Stimulated activated CD4-positive, alpha-beta T cell treated with anti-CD3 and anti-CD28 coated beads, Interleukin-1b, Interleukin-23, amount 100 ng/mL, for 1 hour (primary cell): ENCODE data around the gene RPL13A.

Experiments used
- DNase-seq, 2 donors: peaks; one replicate each; pipeline ENCODE4 v3.0.0-alpha.2; 2020; ENCODE audit warnings: low read depth in 2 of 2

The RPL13A gene

GRCh38 chr19:49506575-49507105 is 19.2 kb downstream of the RPL13A start:
- peak; percentile 60 to 63 for DNase-seq

DNA sequence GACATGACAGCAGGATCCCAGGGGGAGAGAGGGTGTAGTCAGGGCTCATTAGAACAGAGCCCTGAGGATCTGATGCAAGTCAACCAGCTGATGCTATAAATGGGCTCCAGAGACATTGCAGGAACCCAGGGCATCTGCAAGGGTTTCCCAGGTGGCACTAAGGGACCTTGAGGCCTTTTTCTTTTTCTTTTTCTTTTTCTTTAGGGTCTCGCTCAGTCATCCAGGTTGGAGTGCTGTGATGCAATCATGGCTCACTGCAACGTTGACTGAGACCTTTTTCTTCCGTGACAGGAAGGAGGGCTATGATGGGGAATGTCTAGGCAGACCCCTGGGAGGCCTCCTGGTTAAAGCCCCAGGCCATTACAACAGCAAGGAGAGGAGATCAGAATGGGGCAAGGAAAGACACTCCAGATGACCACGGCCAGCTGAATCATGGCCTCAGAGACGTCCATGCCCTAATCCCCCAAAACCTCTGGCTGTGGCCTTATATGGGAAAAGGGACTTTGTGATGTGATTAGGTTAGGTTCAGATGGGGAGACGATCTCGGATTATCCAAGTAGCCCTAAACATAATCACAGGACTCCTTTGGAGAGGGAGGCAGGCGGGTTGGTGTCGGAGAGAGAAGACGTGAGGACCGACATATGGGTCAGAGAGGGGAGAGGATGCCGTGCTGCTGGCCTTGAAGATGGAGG is 20.5 kb downstream of the RPL13A start:
- DNase-seq, result no peak

GRCh38 chr19:49512970-49513745 is 25.8 kb downstream of the RPL13A start:
- no peak for DNase-seq

DNA sequence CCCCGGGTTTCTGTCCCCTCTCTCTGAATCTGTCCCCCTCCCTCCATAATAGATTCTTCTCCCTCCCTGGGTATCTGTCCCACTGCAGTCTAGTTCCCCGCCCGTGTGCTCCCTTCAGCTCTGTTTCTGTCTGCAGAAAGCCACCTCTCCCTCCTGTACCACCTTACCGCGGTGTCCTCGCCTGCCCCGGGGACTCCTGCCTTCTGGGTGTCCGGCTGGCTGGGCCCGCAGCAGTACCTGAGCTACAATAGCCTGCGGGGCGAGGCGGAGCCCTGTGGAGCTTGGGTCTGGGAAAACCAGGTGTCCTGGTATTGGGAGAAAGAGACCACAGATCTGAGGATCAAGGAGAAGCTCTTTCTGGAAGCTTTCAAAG is 26.3 kb downstream of the RPL13A start:
- DNase-seq, result no peak

GRCh38 chr19:49514151-49514550 is 26.7 kb downstream of the RPL13A start:
- no peak for DNase-seq

DNA sequence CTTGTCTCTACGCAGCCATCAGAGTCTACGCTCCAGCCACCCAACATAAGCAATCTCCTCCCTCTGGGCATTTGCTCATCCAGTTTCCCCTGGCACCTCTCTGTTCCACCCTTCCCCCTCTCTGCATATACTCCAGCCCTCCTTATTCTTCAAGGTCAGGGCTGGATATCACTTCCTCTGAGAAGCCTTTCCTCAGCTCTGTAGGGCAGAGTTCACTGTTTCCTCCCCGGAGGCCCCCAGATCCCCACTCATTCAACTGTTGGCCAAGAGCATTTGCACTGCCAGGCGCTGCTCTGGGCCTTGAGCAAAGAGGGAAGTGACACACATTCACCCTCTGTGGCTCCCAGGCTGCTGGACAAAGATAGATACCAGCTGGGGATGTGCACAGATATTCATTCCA is 28.4 kb downstream of the RPL13A start:
- DNase-seq, result no peak

GRCh38 chr19:49518033-49518432 is 30.6 kb downstream of the RPL13A start:
- no peak for DNase-seq

DNA sequence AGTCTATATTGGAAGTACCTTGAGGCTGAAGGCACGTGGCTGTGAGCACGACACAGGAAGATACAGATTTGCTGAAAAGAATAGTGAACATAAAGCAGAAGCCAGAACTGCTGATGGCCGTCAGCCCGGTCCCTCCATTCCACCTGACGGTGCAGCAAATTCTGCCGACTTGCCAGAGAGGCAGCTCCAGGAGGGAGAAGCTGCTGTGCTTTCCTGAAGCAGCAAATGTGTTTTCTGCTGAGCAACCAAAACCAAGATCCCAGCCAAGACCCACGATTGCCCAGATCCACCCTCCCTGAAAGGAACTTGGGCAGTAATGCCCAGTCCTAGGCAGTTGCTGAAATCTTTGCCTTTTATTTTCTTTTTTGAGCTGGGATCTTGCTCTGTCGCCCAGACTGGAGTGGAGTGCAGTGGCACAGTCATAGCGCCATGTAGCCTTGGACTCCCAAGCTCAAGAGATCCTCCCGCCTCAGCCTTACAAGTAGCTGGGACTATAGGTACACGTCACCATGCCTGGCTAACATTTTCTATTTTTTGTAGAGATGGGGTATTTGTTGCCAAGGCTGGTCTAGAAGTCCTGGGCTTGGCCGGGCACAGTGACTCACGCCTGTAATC is 33.4 kb downstream of the RPL13A start:
- DNase-seq, result no peak

DNA sequence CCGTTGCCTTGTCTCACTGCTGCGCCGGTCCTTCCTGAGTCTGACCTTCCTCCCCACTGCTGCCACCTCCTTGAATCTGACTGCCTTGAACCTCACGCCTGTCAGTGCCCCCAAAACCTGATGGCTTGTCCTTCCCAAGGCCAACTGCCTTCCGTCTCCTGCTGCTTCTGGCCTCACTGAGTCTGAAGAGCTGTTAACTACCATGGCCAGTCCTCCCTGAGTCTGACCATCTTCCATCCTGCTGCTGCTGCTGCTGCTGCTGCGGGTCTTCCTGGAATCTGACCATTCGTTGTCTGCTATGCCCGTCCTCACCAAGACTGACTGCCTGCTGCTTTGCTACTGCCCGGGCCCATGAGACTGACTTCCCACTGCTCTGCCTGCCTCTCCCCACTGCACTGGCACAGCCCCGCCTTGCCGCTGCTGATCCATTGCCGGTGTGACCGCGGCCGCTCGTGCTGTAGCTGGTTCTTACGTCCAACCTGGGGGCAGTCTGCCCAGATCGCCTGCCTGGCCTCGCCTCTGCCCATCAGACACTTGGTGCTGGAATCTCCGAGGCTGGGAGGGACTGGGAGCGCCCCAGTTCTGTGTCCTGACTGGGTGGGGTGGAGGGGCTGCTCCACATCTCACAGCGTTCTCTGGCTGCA is 37.5 kb downstream of the RPL13A start:
- DNase-seq, result no peak

GRCh38 chr19:49528211-49528771 is 40.9 kb downstream of the RPL13A start:
- no peak for DNase-seq

GRCh38 chr19:49530708-49531107 is 43.3 kb downstream of the RPL13A start:
- DNase-seq, result no peak

- peak; percentile 57 to 83 for DNase-seq
These were observed 46.4 kb downstream of the RPL13A start for GRCh38 chr19:49533551-49534488.

GRCh38 chr19:49534632-49535385 is 47.4 kb downstream of the RPL13A start:
- DNase-seq, result no peak

DNA sequence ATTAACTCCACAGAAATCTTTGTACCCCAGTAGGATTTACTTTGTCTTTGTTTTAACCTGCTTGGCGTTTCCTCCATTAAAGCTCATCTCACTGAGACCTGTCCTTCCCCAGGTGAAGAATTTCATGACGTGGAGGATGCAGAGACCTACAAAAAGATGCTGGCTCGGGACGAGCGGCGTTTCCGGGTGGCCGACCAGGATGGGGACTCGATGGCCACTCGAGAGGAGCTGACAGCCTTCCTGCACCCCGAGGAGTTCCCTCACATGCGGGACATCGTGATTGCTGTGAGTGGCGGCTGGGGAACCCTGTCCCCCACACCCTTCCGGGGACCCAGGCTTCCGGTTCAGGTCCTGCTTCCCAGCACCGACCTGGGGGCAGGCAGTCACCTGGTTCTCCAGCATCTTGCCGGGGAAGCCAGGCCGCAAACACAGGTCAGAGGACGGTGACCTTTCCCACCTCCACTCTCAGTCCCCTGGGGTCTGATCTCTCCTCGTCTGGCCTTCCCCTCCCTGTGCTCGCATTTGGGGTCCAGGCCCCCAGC is 49.6 kb downstream of the RPL13A start:
- DNase-seq, result no peak

DNA sequence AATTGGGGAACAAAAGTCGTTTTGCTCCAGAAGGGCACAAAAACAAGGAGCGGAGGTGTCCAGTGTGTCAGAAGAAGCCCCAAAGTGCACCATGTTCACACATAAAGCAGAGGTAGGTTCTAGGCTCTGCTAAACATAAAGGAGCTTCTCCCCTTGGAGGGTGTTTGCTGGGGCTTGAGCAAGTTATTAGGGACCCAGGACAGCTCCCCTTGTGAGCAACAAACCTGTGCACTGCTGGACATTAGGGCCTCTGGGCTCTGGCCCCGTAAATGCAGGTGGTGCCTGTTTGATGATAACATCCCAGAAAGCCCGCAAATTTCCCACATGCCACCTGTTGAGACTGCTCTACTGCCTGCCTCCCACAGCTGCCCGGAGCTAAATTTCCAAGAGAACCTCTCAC is 51.2 kb downstream of the RPL13A start:
- DNase-seq, result no peak

DNA sequence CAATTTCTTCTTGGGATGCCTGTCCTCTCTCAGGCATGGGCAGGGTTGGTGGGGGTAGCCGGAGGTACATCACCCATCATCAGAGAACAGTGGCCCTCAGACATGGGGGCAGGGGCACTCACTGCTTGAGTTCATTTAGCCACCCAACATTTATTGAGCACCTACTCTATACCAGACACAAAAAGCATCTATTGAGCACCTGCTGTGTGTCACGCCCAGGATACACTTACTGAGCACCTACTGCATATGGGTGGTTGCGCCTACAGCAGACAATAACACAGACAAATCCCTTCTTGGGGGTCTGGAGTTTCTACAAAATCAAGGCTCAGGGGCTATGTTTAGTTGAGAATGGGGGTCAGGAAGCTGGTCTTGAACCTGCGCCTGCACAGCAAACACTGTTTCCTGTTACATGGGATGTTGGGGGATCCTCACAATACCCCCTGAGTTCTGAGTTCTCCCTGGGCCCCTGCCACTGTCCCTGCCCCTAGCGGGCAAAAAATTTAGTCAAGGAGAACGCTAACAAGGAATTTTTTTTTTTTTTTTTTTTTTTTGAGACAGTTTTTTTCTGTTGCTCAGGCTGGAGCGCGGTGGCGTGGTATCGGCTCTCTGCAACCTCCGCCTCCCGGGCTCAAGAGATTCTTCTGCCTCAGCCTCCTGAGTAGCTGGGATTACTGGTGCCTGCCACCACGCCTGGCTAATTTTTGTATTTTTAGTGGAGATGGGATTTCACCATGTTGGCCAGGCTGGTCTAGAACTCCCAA is 52.0 kb downstream of the RPL13A start:
- DNase-seq, result no peak
